ENCODE data around the gene SLC39A11.

DNA sequence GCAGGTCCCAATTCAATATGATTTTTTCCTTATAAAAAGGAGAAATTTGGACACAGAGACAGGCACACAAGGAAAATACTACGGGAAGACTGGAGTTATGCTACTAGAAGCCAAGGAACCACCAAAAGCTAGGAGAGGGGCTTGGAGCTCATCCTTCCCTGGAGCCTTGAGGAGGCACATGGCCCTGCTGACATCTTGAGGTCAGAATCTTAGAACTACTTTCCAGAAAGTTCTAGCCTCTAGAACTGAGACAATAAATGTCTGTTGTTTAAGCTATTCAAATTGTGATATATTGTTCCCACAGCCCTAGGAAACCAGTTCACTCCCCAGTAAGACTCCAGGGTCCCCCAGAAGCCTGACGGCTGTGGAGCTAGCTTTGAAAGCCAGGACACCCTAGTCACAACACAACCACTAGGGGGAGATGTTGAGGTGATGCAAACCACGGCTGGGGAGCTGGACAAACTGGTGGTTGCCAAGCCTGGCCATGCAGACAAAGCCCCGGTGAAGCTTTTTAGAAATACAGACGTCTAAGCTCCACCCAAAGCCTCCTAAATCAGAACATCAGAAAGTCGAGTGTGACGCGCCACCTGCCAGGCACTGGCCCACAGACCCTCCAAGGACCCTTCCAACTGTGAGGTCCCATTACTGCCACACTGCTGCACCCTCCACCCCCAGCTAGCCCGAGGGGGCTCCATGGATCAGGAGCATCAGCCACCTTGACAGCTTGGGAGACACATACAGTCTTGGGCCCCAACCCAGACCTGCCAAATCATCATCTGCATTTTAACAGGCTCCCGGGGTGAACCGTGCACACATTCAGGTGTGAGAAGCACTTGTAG is 106.4 kb downstream of the SLC39A11 start:
- TF ChIP-seq, protein P1, sequence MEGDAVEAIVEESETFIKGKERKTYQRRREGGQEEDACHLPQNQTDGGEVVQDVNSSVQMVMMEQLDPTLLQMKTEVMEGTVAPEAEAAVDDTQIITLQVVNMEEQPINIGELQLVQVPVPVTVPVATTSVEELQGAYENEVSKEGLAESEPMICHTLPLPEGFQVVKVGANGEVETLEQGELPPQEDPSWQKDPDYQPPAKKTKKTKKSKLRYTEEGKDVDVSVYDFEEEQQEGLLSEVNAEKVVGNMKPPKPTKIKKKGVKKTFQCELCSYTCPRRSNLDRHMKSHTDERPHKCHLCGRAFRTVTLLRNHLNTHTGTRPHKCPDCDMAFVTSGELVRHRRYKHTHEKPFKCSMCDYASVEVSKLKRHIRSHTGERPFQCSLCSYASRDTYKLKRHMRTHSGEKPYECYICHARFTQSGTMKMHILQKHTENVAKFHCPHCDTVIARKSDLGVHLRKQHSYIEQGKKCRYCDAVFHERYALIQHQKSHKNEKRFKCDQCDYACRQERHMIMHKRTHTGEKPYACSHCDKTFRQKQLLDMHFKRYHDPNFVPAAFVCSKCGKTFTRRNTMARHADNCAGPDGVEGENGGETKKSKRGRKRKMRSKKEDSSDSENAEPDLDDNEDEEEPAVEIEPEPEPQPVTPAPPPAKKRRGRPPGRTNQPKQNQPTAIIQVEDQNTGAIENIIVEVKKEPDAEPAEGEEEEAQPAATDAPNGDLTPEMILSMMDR (IDR thresholded peaks at IDR 0.05) = peak; percentile 97
- TF ChIP-seq EP300 (IDR thresholded peaks at IDR 0.05; ENCODE audit: borderline replicate concordance in 1 of 2, low read depth in 1 of 2, low read length in 1 of 2) (no peak), TAF1 (IDR thresholded peaks at IDR 0.05; ENCODE audit: borderline replicate concordance, low read depth, low read length) (no peak), YY1 (IDR thresholded peaks at IDR 0.05; ENCODE audit: low read depth) (no peak), SMC3 (IDR thresholded peaks at IDR 0.05; ENCODE audit: low read depth, low read length) (peak; percentile 93), CHD2 (IDR thresholded peaks at IDR 0.05; ENCODE audit: low read length, partially characterized antibody) (no peak), GABPA (IDR thresholded peaks at IDR 0.05; ENCODE audit: low read depth) (no peak), EZH2phosphoT487 (IDR thresholded peaks at IDR 0.05; ENCODE audit: borderline replicate concordance, low read depth) (no peak)
- TF ChIP-seq, protein P2, sequence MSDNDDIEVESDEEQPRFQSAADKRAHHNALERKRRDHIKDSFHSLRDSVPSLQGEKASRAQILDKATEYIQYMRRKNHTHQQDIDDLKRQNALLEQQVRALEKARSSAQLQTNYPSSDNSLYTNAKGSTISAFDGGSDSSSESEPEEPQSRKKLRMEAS (IDR thresholded peaks at IDR 0.05; ENCODE audit: low read depth) = no peak
- TF ChIP-seq, protein P3, sequence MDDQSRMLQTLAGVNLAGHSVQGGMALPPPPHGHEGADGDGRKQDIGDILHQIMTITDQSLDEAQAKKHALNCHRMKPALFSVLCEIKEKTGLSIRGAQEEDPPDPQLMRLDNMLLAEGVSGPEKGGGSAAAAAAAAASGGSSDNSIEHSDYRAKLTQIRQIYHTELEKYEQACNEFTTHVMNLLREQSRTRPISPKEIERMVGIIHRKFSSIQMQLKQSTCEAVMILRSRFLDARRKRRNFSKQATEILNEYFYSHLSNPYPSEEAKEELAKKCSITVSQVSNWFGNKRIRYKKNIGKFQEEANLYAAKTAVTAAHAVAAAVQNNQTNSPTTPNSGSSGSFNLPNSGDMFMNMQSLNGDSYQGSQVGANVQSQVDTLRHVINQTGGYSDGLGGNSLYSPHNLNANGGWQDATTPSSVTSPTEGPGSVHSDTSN (IDR thresholded peaks at IDR 0.05) = no peak
